ENCODE data around the gene ELMO1. TPM values are rescaled to one million over a fixed set of nuclear protein-coding genes. Genes with fewer than 3 reads are reported as not detected.

The ELMO1 gene
- total RNA-seq, 1 donor from 2014 or later: 0.69 TPM

- DNase-seq (ENCODE audit: low read depth): no peak
- H3K4me3 ChIP-seq (ENCODE audit: low read depth, low read length): no peak overlapping the region
- no peak for TF ChIP-seq CTCF (conservative IDR thresholded peaks at IDR 0.05; ENCODE audit: low read depth, low read length)
Measured at GRCh38 chr7:37289781-37290180, 158.9 kb downstream of the ELMO1 start.

GRCh38 chr7:37289367-37289766, 159.3 kb downstream of the ELMO1 start:
- H3K4me3 ChIP-seq (ENCODE audit: low read depth, low read length): no peak overlapping the region
- no peak for TF ChIP-seq CTCF (conservative IDR thresholded peaks at IDR 0.05; ENCODE audit: low read depth, low read length)
- DNase-seq (ENCODE audit: low read depth): no peak

- TF ChIP-seq CTCF (conservative IDR thresholded peaks at IDR 0.05; ENCODE audit: low read depth, low read length): no peak
- no peak for DNase-seq (ENCODE audit: low read depth)
- H3K4me3 ChIP-seq (ENCODE audit: low read depth, low read length): no peak overlapping the region
Measured at GRCh38 chr7:37287131-37287855, 161.4 kb downstream of the ELMO1 start.

- H3K4me3 ChIP-seq (ENCODE audit: low read depth, low read length): no peak overlapping the region
- no peak for TF ChIP-seq CTCF (conservative IDR thresholded peaks at IDR 0.05; ENCODE audit: low read depth, low read length)
- DNase-seq (ENCODE audit: low read depth): no peak
Measured at GRCh38 chr7:37286454-37286832, 162.2 kb downstream of the ELMO1 start.

GRCh38 chr7:37285706-37286453, 162.8 kb downstream of the ELMO1 start:
- TF ChIP-seq CTCF (conservative IDR thresholded peaks at IDR 0.05; ENCODE audit: low read depth, low read length): no peak
- no peak for DNase-seq (ENCODE audit: low read depth)
- H3K4me3 ChIP-seq (ENCODE audit: low read depth, low read length): no peak overlapping the region

GRCh38 chr7:37284805-37285231, 163.8 kb downstream of the ELMO1 start:
- H3K4me3 ChIP-seq (ENCODE audit: low read depth, low read length): no peak overlapping the region
- peak; percentile 75 for TF ChIP-seq CTCF (conservative IDR thresholded peaks at IDR 0.05; ENCODE audit: low read depth, low read length)
- DNase-seq (ENCODE audit: low read depth): no peak

Data from epithelial cell of proximal tubule (primary cell).